HUDEP-2 (cell line): Measurements from ENCODE around the gene COMMD2.

Source experiments
- DNase-seq, 76 experiments: peaks; one replicate each; lab custom pipeline; 2025; ENCODE audit not compliant: unreplicated experiment in 76 of 76; lab: John Stamatoyannopoulos, UW

Gene COMMD2

DNA sequence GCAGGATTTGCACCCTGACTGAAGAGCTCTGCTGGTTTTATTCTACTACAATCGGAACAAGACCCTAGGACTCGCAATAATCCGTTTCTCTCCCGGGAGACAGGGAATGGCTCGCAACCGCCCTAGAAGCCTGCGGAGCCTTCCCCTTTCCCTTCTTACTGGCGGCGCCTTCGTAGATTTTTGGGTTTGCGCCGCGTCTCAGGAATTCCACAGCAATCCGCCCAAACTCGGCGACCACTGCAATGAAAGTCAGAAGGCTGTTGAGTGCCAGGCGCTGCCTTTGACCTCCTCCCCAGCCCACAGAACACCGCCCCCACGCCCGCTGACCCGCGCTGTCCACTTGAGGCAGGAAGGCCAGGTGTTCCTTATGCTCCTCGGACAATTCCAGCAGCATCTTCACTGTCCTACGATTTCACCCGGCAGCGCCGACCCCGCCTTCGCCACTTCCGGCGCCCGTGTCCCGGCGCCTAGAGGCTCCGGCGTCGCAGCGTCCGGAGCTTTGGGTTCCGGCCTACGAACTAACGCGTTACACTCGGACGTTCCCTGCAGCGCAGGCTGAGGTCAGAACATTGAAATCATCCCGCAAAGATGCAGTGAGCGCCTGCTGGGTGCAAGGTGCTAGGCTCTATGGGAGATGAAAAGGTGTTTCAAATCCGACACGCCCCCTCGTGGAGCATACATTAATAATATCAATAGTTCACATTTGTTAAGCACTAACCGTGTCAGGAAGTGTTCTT is at the start of gene COMMD2:
Gene COMMD2, minus strand, starts transcription at position 439 of the 737 bp plus-strand sequence. Its CDS starts 45 bp downstream, at position 394.
- peak in 74 of 76 experiments; percentile 3 to 81 (median 64) for DNase-seq

DNA sequence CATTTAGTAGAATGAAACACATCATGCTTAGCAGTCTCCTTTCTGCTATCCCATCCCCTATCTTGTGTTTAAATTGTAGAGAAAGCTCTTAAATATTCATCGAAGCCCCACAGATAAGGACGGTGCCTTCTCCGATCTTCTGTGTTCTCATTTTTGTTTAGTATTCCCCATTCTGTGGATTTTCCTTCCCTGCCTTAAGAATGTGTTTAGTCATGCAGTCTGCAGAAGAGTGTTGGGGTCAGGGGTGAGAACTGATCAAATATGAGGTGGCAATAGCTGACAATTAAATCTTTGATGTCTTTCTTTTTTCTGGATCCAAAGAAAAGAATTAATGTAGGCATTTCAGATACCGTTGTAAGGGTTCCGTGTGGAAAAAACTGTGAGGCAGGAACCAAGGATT is 49.4 kb upstream of the COMMD2 start:
- no peak for DNase-seq

DNA sequence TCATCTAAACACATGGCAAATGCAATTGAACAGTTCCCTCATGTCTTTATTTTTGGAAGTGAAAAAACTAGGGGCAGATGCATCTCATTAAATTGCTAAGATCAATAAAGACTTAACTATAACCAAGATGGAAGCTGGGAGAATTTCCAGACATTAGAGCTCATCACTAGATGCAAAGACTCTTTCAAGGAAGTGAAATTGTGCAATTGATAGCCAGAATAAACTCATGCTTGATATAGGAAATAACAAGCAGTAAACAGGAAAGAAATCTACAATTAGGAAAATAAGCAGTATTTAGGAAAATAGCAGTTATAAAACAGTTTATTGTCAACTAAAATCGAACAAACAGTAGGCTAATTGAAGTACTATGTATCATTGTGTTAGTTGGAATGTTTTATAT is 48.9 kb upstream of the COMMD2 start:
- no peak for DNase-seq

DNA sequence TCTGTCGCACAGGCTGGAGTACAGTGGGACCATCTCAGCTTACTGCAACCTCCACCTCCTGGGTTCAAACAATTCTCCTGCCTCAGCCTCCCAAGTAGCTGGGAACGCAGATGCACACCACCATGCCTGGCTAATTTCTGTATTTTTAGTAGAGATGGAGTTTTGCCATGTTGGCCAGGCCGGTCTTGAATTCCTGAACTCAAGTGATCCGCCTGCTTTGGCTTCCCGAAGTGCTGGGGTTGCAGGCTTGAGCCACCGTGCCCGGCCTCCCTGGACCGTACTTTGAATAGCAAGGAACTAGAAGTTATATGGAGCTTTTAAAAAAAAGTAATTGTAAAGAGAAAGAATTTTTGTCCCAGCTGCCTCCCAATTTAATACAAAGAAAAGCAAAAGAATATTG is 48.4 kb upstream of the COMMD2 start:
- no peak for DNase-seq

DNA sequence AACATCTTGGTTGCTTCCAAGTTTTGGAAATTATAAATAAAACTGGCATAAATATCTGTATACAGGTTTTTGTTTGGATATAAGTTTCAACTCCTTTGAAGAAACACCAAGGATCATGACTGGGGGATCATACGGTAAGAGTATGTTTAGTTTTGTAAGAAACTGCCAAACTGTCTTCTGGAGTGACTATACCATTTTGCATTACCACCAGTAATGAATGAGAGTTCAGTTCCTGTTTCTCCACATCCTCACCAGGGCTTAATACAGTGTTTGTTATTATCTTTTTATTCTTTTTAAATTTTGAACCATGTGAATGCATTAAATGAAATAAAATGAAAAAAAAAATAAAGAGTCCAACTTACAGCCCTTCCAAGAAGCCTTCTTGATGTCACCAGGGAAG is 43.7 kb upstream of the COMMD2 start:
- no peak for DNase-seq

DNA sequence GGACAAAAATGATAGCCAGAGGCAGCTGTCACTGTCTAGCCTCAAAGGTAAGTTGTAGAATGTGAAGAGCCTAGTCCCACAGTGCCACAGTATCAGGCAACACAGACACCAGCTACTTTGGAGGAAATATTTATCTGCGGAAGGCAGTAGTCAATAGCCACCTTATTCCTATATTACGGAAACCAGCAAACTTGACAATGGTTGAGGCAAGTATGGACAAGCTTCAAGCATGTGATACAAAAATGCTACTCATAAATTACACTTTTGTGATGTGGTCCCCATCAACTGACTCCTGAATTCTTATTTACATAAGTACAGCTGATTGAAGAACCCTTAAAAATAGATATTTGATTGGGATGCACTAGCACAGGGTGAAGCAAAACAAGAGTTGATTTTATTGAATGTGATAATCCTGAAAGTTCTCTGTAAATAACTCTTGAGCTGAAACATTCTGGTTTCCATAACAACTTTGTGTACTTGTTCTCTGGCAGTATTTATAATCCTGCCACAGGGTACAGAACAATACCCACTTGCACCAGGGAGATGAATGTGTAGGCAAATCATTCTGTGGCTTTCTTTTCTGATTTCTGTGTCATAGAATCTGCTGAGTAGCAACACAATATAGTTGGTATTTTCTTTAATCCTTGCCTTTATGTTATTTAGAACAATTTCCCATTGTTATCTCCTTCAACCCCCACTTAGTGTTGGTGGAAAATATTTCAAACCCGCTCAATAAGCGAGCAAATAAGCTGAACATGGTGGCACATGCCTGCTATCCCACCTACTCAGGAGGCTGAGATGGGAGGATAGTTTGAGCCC is 40.4 kb upstream of the COMMD2 start, which contains the start of gene ANKUB1:
Gene ANKUB1, minus strand, starts transcription at position 103 of the 819 bp plus-strand sequence. CDS start 188 bp downstream, outside the sequence.
- no peak for DNase-seq

DNA sequence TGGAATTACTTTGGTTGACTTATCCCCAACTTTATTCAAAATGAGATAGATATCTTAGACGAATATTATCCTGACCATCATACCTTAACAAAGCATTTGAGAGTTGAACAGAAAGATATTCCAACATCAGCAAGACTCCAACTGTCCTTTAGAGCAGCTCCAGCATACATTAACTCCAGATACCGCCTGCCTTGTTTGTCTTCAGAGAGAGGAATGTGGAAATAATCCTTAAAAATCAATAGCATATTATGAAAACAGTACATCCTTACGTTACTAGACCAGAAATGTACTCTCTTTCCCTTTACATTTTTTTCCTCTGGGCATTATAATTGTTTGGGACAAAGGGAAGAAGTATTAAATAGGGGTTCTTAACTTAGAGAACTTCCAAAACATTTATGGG is 38.4 kb upstream of the COMMD2 start:
- DNase-seq, result no peak

DNA sequence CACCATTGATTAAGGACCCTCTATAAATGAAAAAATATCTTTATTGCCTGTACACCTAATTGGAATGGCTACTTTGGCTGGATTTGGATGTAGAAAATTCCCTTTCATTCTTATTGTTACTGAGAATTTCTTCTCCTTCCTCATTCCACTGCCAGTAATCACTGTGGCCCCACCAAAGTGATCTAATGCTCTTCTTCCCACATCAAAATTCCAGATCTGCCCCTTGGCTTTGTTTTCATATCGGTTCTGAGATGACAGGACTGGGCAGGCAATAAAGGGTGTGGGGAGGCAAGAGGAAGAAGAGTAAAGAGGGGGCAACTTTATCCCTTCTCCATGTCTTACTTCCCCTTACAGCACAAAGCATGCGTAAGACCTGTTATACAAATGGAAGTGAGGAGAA is 38.0 kb upstream of the COMMD2 start:
- DNase-seq, result no peak

DNA sequence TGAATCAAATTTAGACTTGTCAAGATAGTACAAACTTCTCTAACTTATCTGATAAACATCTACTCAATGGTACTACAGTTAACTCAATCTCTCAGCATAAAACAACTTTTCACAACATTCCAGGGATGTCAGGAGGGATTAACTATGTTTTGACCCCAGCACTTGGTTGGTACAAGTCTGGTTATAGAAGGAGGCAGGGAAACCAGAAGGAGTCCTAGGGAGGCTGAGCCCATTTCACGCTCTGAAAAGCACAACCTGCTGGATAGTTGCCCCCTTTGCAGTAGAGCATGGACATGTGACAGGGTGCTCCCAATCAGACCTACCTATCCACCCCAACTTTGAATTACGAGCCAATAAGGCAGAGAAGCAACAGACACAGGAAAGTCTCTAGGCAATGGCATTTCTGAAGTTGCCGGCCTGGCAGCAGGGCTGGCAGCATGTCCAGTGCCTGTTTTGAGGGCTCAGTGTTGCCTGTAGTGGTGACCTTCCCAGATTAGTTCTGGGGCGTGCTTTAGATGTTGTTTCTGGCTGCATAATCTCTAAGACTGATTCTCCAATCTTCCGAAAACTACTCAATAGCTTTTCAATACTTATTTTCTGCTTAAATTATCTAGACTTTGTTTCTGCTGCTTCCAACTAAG is 31.9 kb upstream of the COMMD2 start:
- DNase-seq, result no peak

DNA sequence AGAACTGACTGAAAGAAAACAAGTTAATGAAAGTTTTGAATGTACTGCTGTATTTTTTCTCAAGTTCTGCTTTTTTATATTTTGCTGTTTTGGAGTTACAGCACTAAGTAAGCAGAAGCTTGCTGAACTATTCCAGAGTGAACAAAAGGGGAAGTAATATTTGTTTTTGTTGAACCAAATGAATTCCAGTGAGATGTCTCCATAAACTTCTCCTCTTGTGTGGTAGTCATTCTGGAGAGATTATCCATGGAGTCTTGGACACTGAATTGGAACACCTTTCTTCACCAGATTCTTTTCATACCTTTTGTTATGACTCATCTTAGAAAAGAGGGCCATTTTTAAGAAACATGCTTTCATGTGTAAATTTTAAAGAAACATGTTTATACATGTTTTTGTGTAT is 31.3 kb upstream of the COMMD2 start:
- DNase-seq, result no peak

DNA sequence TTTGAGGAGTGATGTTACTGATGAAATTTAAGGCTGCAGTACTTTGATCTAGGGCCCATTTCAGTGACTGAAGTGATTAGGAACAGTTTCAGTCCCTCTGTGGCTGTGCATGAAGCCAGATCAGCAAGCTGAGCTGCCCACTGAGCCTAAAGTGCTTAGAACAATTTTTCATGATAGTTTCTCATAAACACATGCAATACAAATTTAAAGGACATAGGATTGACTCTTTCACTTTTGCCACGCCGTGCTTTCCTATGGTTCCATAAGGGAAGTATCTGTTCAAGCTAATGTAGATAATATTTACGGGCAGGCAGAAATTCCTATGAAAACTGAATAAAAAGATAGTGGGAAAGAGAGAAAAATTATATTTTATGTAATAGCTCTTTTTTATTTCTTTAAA is 29.5 kb upstream of the COMMD2 start:
- DNase-seq, result no peak

DNA sequence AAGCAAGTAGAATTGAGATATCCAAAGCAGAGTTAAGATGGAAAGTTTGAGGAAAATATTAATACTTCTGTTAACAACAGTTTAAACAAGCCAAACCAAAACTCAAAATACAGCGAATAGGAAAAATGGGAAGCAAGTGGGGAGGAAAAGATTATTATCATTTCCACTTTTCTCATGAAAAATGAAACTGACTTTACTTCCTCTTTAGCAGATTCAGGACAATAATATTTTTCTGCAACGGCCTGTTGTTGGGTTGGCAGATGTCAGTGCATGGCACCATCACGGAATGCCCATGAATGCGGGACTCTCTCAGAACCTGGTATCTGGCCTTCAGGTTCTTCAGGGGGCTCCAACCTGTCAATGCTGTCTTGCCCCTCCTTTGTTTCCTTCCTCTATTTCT is 28.9 kb upstream of the COMMD2 start:
- no peak for DNase-seq

DNA sequence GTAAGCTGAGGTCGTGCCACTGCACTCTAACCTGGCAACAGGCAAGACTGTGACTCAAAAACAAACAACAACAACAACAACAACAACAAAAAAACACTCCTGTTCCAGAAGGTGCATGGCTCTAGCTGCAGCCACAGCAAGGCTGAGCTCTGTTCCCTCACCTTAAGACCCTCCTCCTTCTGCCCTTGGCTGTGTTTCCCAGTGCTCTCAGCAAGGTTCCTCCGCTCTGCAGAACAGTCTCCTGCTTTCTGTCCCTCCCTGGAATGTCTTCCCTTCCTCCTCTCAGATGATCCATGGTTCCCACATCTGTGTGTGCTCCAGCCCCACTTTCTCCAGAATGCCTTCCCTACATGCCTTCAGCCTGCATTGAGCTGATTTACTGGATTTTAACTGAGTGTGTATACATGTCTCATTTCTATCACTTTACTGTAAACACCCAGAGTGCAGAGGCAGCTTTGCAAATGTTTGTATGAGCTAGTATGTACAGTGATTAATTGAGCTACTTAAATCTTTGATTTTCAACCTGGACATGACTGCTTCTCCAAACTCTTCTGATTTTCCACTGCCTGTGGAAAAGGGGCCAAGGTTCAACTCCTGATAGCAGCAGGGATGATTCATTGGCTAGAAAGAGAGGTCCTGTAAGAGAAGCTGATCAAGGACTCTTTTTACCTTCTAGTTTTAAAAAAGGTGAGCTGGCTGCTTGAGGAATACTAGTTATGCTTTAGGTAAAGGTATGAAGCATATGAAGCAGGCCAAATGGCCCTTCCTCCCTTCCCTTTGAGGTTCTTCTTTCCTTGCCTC is 25.3 kb upstream of the COMMD2 start:
- no peak for DNase-seq

DNA sequence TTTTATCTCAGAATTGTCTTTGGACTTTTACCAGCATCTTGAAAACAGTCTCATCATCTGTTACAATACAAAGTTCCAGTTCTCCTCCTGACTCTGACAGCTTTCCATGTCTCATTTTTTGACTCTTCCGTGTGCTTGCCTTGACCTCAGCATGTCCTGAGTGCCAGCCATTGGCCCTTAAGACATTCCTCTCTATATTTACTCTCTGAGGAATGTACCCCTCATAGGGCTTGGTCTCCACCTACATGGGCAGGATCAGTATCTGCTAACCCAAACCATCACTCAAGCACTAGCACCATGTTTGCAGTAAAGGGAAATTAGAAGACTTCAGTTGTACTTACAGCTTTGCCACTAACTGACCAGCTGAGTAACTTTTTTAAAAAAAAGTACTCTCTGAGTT is 23.9 kb upstream of the COMMD2 start:
- no peak for DNase-seq

DNA sequence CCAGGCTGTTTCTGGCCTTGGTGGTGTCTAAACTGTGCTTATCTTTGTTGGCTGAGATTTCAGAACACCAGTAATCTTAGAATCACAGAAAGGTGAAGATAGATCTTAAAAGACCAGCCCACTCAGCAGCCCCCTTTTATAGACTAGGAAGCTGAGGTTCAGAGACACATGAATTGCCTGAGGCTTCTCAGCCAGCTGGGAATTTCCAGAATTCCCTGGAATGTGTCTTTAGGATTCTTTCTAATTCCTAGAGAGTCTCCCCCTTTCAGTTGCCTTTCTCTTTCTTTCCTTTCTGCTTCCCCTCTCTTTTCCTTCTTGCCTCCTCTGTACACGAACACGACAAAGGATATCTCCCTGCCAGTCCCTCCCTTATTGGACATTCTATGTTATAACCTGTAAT is 20.6 kb upstream of the COMMD2 start:
- no peak for DNase-seq

DNA sequence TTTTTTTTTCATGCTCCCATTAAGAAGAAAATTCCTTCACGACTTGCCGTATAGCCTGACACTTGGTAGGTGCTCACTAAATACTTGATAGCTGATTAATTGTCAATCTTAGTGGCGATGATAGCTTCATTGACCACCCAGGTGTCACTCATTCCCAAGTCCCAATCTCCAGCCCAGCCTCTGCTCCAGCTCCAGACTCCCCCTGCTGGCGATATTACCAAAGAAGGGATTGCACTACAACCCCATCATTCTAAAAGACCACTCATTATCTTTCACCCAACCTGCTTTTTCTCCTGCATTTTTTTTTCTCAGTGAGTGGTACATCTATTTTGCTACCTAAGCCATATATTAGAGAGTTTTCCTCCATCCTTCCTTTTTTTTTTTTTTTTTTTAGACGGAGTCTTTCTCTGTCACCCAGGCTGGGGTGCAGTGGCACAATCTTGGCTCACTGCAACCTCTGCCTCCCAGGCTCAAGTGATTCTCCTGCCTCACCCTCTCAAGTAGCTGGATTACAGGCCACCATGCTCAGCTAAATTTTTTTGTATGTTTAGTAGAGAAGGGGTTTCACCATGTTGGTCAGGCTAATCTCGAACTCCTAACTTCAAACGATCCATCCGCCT is 19.5 kb upstream of the COMMD2 start:
- peak in 27 of 76 experiments; percentile 1 to 43 (median 10) for DNase-seq

DNA sequence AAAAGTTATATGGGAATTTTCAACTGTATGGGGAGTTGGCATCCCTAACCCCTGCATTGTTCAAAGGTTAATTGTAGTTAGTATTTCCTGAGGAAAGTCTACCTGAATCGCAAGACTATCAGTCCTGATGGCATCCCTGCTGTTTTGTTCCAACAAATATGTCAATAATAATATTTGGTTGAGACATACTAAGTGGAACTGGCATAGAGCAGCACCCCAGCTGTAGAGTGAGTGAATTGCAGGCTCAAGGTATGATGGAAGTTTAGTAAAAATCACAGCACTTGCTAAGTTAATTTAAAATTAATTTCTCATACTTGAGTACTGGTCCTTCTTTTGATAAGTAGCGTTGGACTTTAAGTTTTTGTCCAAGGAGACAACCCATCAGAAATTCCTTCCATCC is 18.0 kb upstream of the COMMD2 start:
- no peak for DNase-seq

DNA sequence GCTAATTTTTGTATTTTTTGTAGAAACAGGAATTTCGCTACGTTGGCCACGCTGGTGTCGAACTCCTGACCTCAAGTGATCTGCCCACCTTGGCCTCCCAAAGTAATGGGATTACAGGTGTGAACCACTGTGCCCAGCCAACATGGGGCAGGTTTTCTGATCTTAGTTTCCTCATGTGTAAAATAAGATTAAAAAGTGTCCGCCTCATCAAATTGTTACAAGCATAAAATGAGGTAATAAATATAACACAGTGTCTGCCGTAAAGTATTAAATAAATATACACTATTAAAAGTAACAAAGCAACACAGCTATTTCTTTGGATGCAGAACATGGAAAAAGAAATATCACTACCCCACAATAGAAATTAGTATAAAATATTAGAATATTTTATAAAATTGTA is 16.4 kb upstream of the COMMD2 start:
- no peak for DNase-seq

DNA sequence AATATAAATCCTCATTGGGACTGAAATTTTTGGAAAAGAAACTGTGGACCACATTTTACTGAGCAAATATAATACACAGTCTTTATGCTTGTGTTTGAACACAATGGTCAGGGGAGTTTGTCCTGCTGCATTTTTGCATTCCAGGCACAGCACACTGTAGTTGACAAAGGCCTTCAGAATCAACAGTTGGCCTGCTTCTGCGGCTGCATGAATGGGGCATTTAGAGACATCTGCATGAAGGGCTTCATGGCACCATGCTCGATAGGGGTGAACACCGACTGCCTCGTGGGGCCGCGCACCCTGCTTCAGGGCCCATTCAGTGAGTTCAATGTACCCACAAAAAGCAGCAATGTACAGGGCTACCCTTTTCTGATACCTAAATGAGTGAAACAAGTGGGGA is 15.4 kb upstream of the COMMD2 start:
- no peak for DNase-seq

DNA sequence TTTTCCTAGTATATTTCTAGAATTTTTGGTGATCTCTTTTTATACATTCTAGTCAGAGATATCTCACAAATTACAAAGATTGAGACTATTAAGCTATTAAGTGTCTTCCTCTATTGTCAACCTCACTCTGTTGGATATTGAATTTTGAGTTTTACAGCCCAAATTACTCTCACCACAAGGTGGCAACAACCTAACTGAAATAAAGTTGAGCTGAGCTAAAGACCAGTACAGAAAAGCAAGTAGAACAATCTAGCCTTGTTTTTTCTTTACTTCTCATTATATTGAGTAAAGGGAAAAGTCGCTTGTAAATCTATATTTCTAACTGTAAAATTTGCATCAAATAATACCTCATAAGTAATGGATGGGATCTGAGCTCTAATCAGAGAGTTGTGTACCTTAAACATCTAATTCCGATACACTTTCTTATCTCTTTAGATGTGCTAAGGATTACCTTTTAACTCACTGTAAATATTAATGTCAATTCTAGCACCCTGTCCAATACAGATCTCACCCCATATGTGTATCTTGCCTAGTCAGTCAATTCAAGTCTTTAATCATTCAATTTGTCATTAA is 13.6 kb upstream of the COMMD2 start:
- DNase-seq, result peak in 3 of 76 experiments; percentile 2 to 16 (median 4)
